HCT116 (cell line): ENCODE results near the gene LBR.

Source experiments
- CTCF ChIP-seq, 3 experiments: fragments of 200-600 bp in 1 of 3; sonication (generic) in 1 of 3; IDR thresholded peaks in 2 of 3; conservative IDR thresholded peaks in 1 of 3; 2 replicates each; pipeline ENCODE4 v1.5.1; 2012 to 2017; ENCODE audit warnings: low read depth in 2 of 3, low read length in 2 of 3, antibody characterized with exemption in 1 of 3, borderline replicate concordance in 1 of 3, control low read depth in 1 of 3, mild to moderate bottlenecking in 1 of 3, mixed read lengths in 1 of 3, mixed run types in 1 of 3, moderate library complexity in 1 of 3; ENCODE audit not compliant: insufficient read depth in 1 of 3
- EZH2phosphoT487 ChIP-seq: fragments of 200-600 bp; IDR thresholded peaks from 2 replicates; pipeline ENCODE4 v1.6.1; 2018; ENCODE audit warnings: antibody characterized with exemption, borderline replicate concordance
- MAX ChIP-seq: IDR thresholded peaks from 2 replicates; pipeline ENCODE4 v1.6.1; 2012
- POLR2A ChIP-seq: IDR thresholded peaks from 2 replicates; pipeline ENCODE4 v1.7.0; 2011; ENCODE audit warnings: borderline replicate concordance; ENCODE audit not compliant: insufficient read depth, insufficient read length; ENCODE audit errors: extremely low read depth
- POLR2AphosphoS5 ChIP-seq: IDR thresholded peaks from 2 replicates; pipeline ENCODE4 v1.6.1; 2011; ENCODE audit warnings: mild to moderate bottlenecking, low read depth, low read length, moderate library complexity
- SP1 ChIP-seq: IDR thresholded peaks from 2 replicates; pipeline ENCODE4 v1.6.1; 2012; ENCODE audit warnings: low read depth
- SRF ChIP-seq: IDR thresholded peaks from 2 replicates; pipeline ENCODE4 v1.6.1; 2012; ENCODE audit warnings: low read depth

GRCh38 chr1:225460021-225460736, 32.3 kb upstream of the LBR start:
- TF ChIP-seq CTCF (IDR thresholded peaks at IDR 0.05 in 2 of 3, conservative IDR thresholded peaks at IDR 0.05 in 1 of 3; ENCODE audit: borderline replicate concordance in 1 of 3, insufficient read depth in 1 of 3, low read depth in 2 of 3, low read length in 2 of 3) (no peak), MAX (no peak), POLR2A (no peak), POLR2AphosphoS5 (no peak), SP1 (no peak), SRF (no peak), EZH2phosphoT487 (no peak)
